ENCODE data around the gene UBN2.

- TF ChIP-seq BCL11B (tag by site-specific recombination; IDR thresholded peaks at IDR 0.05; ENCODE audit: low read depth) (no peak), ZNF670 (tag by site-specific recombination; IDR thresholded peaks at IDR 0.05; ENCODE audit: low read depth) (no peak), ZNF146 (tag by site-specific recombination; IDR thresholded peaks at IDR 0.05) (no peak), ZNF274 (IDR thresholded peaks at IDR 0.05; ENCODE audit: low read length) (no peak), ZNF274 (tag by site-specific recombination; IDR thresholded peaks at IDR 0.05; ENCODE audit: borderline replicate concordance) (no peak), ZNF629 (tag by site-specific recombination; IDR thresholded peaks at IDR 0.05) (no peak), MEIS1 (CRISPR knock-in tag; IDR thresholded peaks at IDR 0.05; ENCODE audit: borderline replicate concordance) (no peak), ZBTB20 (tag by site-specific recombination; IDR thresholded peaks at IDR 0.05) (no peak), GLIS1 (tag by site-specific recombination; IDR thresholded peaks at IDR 0.05) (no peak), ZBTB49 (tag by site-specific recombination; IDR thresholded peaks at IDR 0.05; ENCODE audit: low read depth) (no peak), ZSCAN18 (tag by site-specific recombination; IDR thresholded peaks at IDR 0.05) (no peak)
- TF ChIP-seq, protein P1, sequence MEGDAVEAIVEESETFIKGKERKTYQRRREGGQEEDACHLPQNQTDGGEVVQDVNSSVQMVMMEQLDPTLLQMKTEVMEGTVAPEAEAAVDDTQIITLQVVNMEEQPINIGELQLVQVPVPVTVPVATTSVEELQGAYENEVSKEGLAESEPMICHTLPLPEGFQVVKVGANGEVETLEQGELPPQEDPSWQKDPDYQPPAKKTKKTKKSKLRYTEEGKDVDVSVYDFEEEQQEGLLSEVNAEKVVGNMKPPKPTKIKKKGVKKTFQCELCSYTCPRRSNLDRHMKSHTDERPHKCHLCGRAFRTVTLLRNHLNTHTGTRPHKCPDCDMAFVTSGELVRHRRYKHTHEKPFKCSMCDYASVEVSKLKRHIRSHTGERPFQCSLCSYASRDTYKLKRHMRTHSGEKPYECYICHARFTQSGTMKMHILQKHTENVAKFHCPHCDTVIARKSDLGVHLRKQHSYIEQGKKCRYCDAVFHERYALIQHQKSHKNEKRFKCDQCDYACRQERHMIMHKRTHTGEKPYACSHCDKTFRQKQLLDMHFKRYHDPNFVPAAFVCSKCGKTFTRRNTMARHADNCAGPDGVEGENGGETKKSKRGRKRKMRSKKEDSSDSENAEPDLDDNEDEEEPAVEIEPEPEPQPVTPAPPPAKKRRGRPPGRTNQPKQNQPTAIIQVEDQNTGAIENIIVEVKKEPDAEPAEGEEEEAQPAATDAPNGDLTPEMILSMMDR (tag by site-specific recombination; IDR thresholded peaks at IDR 0.05), result no peak
- TF ChIP-seq, protein P2, sequence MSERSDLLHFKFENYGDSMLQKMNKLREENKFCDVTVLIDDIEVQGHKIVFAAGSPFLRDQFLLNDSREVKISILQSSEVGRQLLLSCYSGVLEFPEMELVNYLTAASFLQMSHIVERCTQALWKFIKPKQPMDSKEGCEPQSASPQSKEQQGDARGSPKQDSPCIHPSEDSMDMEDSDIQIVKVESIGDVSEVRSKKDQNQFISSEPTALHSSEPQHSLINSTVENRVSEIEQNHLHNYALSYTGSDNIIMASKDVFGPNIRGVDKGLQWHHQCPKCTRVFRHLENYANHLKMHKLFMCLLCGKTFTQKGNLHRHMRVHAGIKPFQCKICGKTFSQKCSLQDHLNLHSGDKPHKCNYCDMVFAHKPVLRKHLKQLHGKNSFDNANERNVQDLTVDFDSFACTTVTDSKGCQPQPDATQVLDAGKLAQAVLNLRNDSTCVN (tag by site-specific recombination; optimal IDR thresholded peaks at IDR 0.05), result no peak
- TF ChIP-seq, protein P3, sequence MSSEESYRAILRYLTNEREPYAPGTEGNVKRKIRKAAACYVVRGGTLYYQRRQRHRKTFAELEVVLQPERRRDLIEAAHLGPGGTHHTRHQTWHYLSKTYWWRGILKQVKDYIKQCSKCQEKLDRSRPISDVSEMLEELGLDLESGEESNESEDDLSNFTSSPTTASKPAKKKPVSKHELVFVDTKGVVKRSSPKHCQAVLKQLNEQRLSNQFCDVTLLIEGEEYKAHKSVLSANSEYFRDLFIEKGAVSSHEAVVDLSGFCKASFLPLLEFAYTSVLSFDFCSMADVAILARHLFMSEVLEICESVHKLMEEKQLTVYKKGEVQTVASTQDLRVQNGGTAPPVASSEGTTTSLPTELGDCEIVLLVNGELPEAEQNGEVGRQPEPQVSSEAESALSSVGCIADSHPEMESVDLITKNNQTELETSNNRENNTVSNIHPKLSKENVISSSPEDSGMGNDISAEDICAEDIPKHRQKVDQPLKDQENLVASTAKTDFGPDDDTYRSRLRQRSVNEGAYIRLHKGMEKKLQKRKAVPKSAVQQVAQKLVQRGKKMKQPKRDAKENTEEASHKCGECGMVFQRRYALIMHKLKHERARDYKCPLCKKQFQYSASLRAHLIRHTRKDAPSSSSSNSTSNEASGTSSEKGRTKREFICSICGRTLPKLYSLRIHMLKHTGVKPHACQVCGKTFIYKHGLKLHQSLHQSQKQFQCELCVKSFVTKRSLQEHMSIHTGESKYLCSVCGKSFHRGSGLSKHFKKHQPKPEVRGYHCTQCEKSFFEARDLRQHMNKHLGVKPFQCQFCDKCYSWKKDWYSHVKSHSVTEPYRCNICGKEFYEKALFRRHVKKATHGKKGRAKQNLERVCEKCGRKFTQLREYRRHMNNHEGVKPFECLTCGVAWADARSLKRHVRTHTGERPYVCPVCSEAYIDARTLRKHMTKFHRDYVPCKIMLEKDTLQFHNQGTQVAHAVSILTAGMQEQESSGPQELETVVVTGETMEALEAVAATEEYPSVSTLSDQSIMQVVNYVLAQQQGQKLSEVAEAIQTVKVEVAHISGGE (tag by site-specific recombination; conservative IDR thresholded peaks at IDR 0.05; ENCODE audit: low read depth), result no peak
These were observed 40.9 kb downstream of the UBN2 start for GRCh38 chr7:139271718-139272628.
